CD14-positive monocyte (primary cell): ENCODE measurements around the gene PLK5. TPM values are rescaled to one million over a fixed set of nuclear protein-coding genes. Genes with fewer than 3 reads are reported as not detected.
A peak's percentile ranks its signal among the peaks of the same experiment; 100 is the strongest.

Source experiments
- DNase-seq, 3 donors: peaks; one replicate each; pipeline ENCODE4 v3.0.0-alpha.2; 2011 to 2022
- H2AFZ ChIP-seq: 2 replicates; pipeline ENCODE4 v1.6.0; 2012; ENCODE audit warnings: mild to moderate bottlenecking, low read depth, low read length, inconsistent platforms; ENCODE audit not compliant: insufficient read depth, poor library complexity, severe bottlenecking
- H3K27ac ChIP-seq, 2 donors: 1 replicate in 1 of 2; 2 replicates in 1 of 2; pipeline ENCODE4 v1.5.1; 2012 to 2013; ENCODE audit warnings: low read length in 2 of 2, control low read depth in 1 of 2, inconsistent platforms in 1 of 2, low read depth in 1 of 2, mild to moderate bottlenecking in 1 of 2
- H3K27me3 ChIP-seq, 2 donors: one replicate each; pipeline versions ENCODE4 v1.6.0 to v1.6.1; 2011 to 2013; ENCODE audit warnings: low read length in 2 of 2; ENCODE audit not compliant: control insufficient read depth in 2 of 2, insufficient read depth in 2 of 2
- H3K36me3 ChIP-seq, 2 donors: replicated peaks in 1 of 2; 1 replicate in 1 of 2; 2 replicates in 1 of 2; pipeline versions ENCODE4 v1.5.1 to v1.6.1; 2012 to 2013; ENCODE audit warnings: low read length in 2 of 2, control low read depth in 1 of 2, inconsistent platforms in 1 of 2, mild to moderate bottlenecking in 1 of 2; ENCODE audit not compliant: insufficient read depth in 2 of 2, control insufficient read depth in 1 of 2
- H3K4me1 ChIP-seq, 2 donors: 1 replicate in 1 of 2; 2 replicates in 1 of 2; pipeline versions ENCODE4 v1.5.1 to v1.6.1; 2012 to 2013; ENCODE audit warnings: low read length in 2 of 2, control low read depth in 1 of 2, inconsistent platforms in 1 of 2, mild to moderate bottlenecking in 1 of 2, moderate library complexity in 1 of 2; ENCODE audit not compliant: insufficient read depth in 2 of 2, control insufficient read depth in 1 of 2
- H3K4me2 ChIP-seq: replicated peaks from 2 replicates; pipeline ENCODE3; 2012; ENCODE audit warnings: low read length, moderate library complexity, mild to moderate bottlenecking; ENCODE audit not compliant: poor library complexity, severe bottlenecking; ENCODE audit errors: extremely low read depth
- H3K4me3 ChIP-seq, 3 experiments: fragments of 200-600 bp in 1 of 3; sonication (generic) in 1 of 3; replicated peaks in 1 of 3; 1 replicate in 2 of 3; 2 replicates in 1 of 3; pipeline ENCODE4 v1.5.1; 2011 to 2013; ENCODE audit warnings: low read length in 3 of 3, mild to moderate bottlenecking in 3 of 3, control low read depth in 2 of 3, low read depth in 2 of 3, inconsistent platforms in 1 of 3, moderate library complexity in 1 of 3
- H3K79me2 ChIP-seq: 2 replicates; pipeline ENCODE4 v1.6.0; 2012; ENCODE audit warnings: mild to moderate bottlenecking, control low read depth, inconsistent platforms, low read length, moderate library complexity; ENCODE audit not compliant: insufficient read depth
- H3K9ac ChIP-seq: 2 replicates; pipeline ENCODE4 v1.6.0; 2017; ENCODE audit warnings: low read length, mild to moderate bottlenecking; ENCODE audit not compliant: insufficient read depth, poor library complexity, severe bottlenecking
- H3K9me3 ChIP-seq, 2 donors: replicated peaks in 1 of 2; 1 replicate in 1 of 2; 2 replicates in 1 of 2; pipeline versions ENCODE4 v1.5.1 to v1.6.1; 2012 to 2013; ENCODE audit warnings: low read length in 2 of 2, control low read depth in 1 of 2; ENCODE audit not compliant: control insufficient read depth in 1 of 2, insufficient read depth in 1 of 2
- H4K20me1 ChIP-seq: 2 replicates; pipeline ENCODE4 v1.6.0; 2012; ENCODE audit warnings: mild to moderate bottlenecking, low read length, control low read depth, moderate library complexity; ENCODE audit not compliant: insufficient read depth
- H3K27ac Mint-ChIP-seq, 7 donors: one replicate each; pipeline ENCODE4 v1.8.0; 2020; ENCODE audit warnings: mild to moderate bottlenecking in 7 of 7, mixed read lengths in 7 of 7, moderate library complexity in 6 of 7, inconsistent platforms in 2 of 7
- H3K27me3 Mint-ChIP-seq, 3 donors: one replicate each; pipeline ENCODE4 v1.8.0; 2021 to 2022; ENCODE audit warnings: low read depth in 3 of 3, mild to moderate bottlenecking in 3 of 3, mixed read lengths in 3 of 3, moderate library complexity in 3 of 3, inconsistent platforms in 1 of 3
- H3K36me3 Mint-ChIP-seq, 2 donors: one replicate each; pipeline ENCODE4 v1.8.0; 2020; ENCODE audit warnings: mixed read lengths in 2 of 2, inconsistent platforms in 1 of 2, mild to moderate bottlenecking in 1 of 2
- H3K4me1 Mint-ChIP-seq: one replicate; pipeline ENCODE4 v1.8.0; 2020; ENCODE audit warnings: mild to moderate bottlenecking, mixed read lengths
- H3K4me3 Mint-ChIP-seq, 2 donors: one replicate each; pipeline ENCODE4 v1.8.0; 2020; ENCODE audit warnings: mild to moderate bottlenecking in 2 of 2, mixed read lengths in 2 of 2, moderate library complexity in 1 of 2
- H3K9me3 Mint-ChIP-seq, 7 donors: one replicate each; pipeline ENCODE4 v1.8.0; 2020 to 2022; ENCODE audit warnings: mixed read lengths in 7 of 7, mild to moderate bottlenecking in 6 of 7, moderate library complexity in 6 of 7, inconsistent platforms in 2 of 7
- CTCF ChIP-seq: fragments of 200-600 bp; IDR thresholded peaks from one replicate; pipeline ENCODE4 v1.8.0; 2022; ENCODE audit warnings: antibody characterized with exemption, mild to moderate bottlenecking
- WGBS: methylation state at CpG from one replicate; pipeline ENCODE4 v1.1.5; 2013; ENCODE audit warnings: missing lambda C conversion rate; ENCODE audit not compliant: insufficient coverage; 5-methylcytosine and 5-hydroxymethylcytosine counted together
- intact Hi-C, 2 donors: fragments of 100-400 bp; cut with micrococcal nuclease; formaldehyde crosslinking; loops; one replicate each; pipeline versions ENCODE4 v1.15.0 to v1.15.1; 2023
- polyA plus RNA-seq, 3 donors: library from polyadenylated mRNA; depleted of rRNA in 1 of 3; unstranded in 2 of 3; stranded (reverse) in 1 of 3; fragments of 300-500 nt in 2 of 3; fragments of >200 nt in 1 of 3; fragmentation: Illumina TruSeq in 2 of 3; gene quantifications; 1 replicate in 2 of 3; 2 replicates in 1 of 3; pipeline ENCODE4 v1.2.3, GENCODE V29; 2012 to 2021

The PLK5 gene
- polyA plus RNA-seq, 3 donors: not detected

GRCh38 chr19:1579222-1579621 lies 55.3 kb downstream of the PLK5 start:
- H2AFZ ChIP-seq: no peak overlapping the region
- H4K20me1 ChIP-seq: no peaks in the 10 kb centered on the region
- WGBS: 96% methylated on average over 19 of the region's 20 CpGs
- no peaks in the 10 kb centered on the region for H3K9me3 ChIP-seq
- no peaks in the 10 kb centered on the region for H3K27me3 ChIP-seq
- peaks cover 65 to 70% of the 10 kb centered on the region in 2 donors for H3K36me3 ChIP-seq
- Mint-ChIP-seq H3K27ac (peak overlapping the region in 3 of 7 donors; percentile 37 to 54 (median 42)), H3K4me3 (no peak overlapping the region), H3K36me3 (peaks cover 50 to 72% of the 10 kb centered on the region in 2 donors), H3K27me3 (peaks cover 0 to 2% (median 0%) of the 10 kb centered on the region in 3 donors), H3K4me1 (no peaks in the 10 kb centered on the region), H3K9me3 (peaks cover 0 to 5% (median 0%) of the 10 kb centered on the region in 7 donors)
- no peaks in the 10 kb centered on the region for H3K4me1 ChIP-seq
- H3K27ac ChIP-seq: no peak overlapping the region
- no peak overlapping the region for H3K4me3 ChIP-seq
- DNase-seq: no peak
- H3K9ac ChIP-seq: no peak overlapping the region
- H3K79me2 ChIP-seq: no peaks in the 10 kb centered on the region
- no peak overlapping the region for H3K4me2 ChIP-seq
- intact Hi-C loops: no loop called here
- no peak for TF ChIP-seq CTCF

GRCh38 chr19:1580382-1580781 lies 56.5 kb downstream of the PLK5 start:
- Histone ChIP-seq H4K20me1 (peaks cover 2% of the 10 kb centered on the region), H3K4me1 (no peaks in the 10 kb centered on the region), H3K27ac (no peak overlapping the region), H3K36me3 (peaks cover 67 to 80% of the 10 kb centered on the region in 2 donors), H2AFZ (no peak overlapping the region), H3K4me3 (no peak overlapping the region), H3K4me2 (no peak overlapping the region), H3K9me3 (no peaks in the 10 kb centered on the region), H3K9ac (no peak overlapping the region), H3K27me3 (no peaks in the 10 kb centered on the region), H3K79me2 (peaks cover under 1% of the 10 kb centered on the region)
- Mint-ChIP-seq H3K27me3 (peaks cover 0 to 2% (median 0%) of the 10 kb centered on the region in 3 donors), H3K9me3 (peaks cover 0 to 5% (median 0%) of the 10 kb centered on the region in 7 donors), H3K27ac (peak overlapping the region in 1 of 7 donors; percentile 56), H3K4me1 (no peaks in the 10 kb centered on the region), H3K36me3 (peaks cover 56 to 81% of the 10 kb centered on the region in 2 donors), H3K4me3 (no peak overlapping the region)
- 94% methylated on average over 20 of the region's 20 CpGs for WGBS
- intact Hi-C loops: no loop called here
- no peak for TF ChIP-seq CTCF
- no peak for DNase-seq
